NCI-H82 treated with DMSO at 0.1 percent for 48 hours (cell line): ENCODE data around the gene CAP2.
"Not testable (repeated sequence)": the region's sequence is repeated elsewhere in the genome, so short reads cannot be mapped to it uniquely, and the experiment has no call there.

Experiments
- DNase-seq: peaks from one replicate; lab custom pipeline; 2025; ENCODE audit not compliant: unreplicated experiment; lab: John Stamatoyannopoulos, UW

CAP2 gene

DNA sequence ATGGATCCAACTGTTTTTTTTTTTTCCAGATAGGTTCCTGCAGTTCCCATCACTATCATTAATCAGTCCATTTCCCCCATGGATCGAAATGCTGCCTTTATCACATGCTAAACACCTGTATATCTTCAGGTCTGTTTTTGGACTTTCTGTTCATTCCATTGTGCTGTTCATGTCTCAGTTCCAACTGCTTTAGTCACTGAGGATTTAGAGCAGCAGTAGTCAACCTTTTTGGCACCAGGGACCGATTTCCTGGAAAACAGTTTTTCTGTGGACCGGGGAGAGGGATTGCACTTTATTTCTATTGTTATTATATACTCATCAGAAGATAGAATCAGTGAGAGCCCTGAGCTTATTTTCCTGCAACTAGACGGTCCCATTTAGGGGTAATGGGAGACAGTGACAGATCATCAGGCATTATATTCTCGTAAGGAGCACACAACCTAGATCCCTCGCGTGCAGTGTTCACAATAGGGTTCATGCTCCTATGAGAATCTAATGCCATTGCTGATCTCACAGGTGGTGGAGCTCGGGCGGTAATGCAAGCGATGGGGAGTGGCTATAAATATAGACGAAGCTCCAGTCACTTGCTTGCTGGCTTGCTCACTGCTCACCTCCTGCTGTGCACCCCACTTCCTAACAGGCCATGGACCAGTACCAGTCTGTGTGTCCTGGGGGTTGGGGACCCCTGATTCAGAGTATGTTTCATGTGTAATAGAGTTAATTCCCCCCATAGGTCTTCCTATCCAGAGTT, 46.0 kb downstream of the CAP2 start:
- no peak for DNase-seq

DNA sequence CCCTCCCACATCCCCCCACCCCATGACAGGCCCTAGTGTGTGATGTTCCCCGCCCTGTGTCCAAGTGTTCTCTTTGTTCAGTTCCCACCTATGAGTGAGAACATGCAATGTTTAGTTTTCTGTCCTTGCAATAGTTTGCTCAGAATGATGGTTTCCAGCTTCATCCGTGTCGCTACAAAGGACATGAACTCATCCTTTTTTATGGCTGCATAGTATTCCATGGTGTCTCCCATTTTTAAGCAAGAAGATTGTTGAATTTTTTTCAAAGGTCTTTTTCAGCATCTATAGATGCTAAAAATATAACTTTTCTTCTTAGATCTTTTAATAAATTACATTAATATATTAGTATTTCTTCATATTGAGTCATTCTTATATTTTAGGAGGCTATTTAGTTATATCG, 47.4 kb downstream of the CAP2 start:
- not testable (repeated sequence) for DNase-seq

DNA sequence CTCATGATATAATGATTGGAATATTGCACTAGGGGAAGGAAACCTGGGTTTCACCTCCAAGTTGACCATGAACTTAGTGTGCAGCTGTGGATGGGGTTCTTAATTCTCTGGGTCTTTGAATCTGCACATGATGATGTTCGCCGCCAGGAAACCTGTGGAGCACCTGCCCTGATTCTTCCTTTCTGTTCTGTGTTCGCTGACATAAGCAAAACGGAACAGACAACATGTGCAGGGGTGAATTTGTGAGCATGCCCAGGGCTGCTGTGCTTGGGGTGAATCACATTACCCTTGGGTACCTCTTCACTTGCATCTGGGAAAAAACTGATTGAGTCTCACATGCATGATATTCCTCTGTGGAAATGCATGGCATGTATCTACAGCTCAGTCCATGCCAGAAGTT, 48.8 kb downstream of the CAP2 start:
- no peak for DNase-seq

DNA sequence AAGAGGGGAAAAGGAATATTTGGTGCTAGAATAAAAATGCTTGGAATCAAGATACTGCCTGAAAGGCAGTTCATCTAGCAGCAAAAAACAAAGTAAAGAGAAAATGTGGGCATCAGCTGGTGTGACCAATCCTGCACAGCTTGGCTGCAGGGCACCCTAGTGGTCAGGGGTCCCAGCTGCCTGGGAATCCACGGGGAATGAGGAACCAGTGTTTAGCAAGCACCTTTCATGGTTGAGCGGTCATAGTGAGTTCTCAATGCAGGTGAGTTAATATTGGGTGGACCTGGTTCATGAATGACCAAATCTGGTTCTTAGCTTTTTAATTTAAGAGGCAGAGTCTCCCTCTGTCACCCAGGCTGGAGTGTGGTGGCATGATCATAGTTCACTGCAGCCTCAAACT, 53.3 kb downstream of the CAP2 start:
- no peak for DNase-seq

DNA sequence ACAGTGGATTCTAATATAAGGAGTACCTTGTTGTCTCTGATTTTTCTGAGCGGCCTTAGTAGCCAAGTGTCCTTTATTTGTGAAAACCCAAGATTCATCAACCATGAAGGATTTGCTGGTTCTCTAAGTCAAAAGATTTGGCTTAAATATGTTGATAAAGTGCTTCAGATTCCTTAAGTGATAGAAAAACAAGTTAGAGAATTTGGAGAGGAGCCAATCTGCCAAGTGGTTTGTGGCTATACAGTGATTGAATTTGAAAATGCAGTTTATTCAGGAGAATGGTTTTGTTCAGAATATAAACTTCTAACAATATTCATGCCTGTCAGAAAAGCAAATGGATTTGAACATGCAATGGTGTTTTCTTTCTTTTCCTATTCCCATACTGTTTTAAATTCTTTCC, 54.8 kb downstream of the CAP2 start:
- DNase-seq: no peak

DNA sequence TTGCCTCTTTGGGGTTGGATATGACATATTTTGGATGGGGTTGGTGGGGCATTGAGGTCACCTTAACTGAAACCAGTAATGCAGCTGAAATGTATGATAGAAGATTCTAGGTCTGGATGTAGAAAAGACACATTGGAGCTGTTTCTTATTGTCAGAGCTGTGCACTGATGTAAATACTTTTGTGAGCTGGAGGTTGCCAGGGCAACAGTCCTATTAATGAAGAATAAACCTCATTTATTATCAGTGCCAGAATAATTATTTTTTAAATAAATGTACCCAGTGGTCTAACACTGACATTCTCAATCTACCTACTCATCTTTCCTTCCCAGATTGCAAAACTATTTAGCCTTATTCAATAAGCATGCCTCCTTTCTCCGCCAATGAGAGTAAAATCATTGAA, 57.0 kb downstream of the CAP2 start:
- DNase-seq: no peak

DNA sequence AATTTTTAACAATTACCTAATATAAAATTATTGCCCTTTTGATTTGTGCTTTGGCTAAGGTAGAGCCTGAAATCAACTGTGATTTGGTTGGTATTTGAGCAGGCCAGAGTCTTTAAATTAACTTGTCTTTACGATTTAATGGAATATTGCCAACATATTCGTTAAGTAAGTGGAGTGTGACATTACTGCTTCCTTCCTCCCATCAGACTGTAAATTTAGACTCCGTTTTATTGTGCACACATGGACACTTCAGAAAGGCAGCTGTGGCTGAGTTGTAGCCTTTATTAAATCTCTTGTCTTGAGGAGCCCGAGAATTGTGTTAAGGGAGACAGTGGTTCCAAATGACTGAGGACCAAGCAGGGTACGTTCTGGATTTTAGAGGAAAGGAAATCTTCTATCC, 57.4 kb downstream of the CAP2 start:
- no peak for DNase-seq

DNA sequence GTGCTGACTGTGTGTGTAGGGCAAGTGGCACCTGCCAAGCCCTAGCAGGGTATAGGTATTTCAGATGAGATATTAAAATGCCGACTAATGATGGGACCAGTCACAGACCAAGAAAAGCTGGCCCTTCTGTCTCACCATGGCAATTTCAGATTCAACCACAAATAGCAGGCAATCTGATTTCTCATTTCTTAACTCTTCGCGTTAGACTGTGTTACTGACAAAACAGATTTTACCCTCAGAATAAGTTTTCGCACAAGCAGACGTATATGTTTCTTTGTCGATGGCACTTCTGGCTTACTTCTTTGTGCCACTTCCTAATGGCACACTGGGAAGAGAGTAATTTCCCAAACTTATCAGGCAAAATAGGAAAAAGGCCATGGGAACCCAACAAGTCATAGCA, 58.7 kb downstream of the CAP2 start:
- DNase-seq: no peak

DNA sequence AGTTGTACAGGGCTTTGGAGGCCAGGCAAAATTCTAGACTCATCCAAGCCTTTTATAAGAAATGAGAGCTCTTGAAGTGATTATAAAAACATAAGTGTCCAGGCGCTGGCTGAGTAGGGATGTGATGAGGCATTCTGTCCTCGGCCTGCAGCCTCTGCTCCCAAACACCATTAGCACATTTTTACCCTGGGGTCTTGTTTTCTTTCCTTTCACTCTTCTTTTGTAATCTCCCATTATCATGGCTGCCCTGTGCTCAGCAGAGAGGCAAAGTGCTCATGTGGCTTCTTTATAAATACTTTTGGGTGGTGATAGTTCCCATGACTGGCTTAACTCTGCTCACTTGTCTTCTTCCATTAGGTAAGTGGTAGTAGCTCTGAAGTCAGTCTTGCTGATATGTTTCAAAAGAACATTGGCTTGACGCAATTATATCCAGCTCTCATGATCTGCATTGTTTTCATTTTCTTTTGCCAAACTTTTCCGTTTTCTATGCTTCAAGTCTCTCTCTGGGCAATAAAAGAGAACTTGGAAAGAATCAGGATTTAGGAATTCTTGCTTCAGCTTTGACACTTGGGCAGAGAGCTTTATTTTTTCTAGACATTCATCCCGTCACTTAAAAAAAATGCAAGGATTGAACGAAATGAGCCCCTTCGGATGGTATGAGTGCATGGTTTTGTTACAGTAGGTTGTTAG, 61.1 kb downstream of the CAP2 start:
- DNase-seq: no peak

DNA sequence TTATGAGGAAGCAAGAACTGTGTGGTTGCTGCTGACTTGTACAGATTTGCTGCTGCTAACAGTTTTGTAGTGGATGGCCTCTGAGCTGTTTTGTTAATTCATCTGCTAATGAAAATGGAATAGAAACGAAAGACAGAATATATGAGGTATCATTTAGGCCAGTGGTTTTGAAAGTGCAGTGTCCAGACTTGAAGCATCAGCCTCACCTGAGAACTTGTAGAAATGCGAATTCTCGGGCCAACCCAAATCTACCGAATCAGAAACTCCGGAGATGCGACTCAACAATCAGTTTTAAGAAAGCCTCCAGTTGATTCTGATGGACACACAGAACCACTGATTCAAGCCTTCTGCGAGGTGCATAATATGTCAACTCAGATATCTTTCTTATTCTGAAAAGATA, 62.5 kb downstream of the CAP2 start:
- no peak for DNase-seq

DNA sequence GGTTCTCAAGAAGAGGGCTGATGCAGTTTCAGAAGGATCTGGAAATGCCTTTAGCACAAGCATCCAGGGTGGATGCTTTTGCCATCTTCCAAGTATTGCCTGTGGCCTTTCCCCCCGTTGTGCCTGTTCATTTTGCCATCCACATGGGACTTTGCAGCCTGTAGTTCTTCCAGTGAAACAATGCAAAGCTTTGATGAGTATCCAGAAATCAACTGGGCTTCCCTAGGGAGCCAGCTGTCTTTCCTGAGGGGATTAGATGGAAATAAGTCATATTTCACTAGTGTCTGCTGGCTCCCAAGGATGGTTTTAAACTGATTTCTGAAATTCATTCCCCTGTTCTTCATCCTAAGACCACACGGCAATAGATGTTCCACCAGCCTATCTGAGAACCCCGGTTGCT, 63.3 kb downstream of the CAP2 start:
- DNase-seq: no peak

DNA sequence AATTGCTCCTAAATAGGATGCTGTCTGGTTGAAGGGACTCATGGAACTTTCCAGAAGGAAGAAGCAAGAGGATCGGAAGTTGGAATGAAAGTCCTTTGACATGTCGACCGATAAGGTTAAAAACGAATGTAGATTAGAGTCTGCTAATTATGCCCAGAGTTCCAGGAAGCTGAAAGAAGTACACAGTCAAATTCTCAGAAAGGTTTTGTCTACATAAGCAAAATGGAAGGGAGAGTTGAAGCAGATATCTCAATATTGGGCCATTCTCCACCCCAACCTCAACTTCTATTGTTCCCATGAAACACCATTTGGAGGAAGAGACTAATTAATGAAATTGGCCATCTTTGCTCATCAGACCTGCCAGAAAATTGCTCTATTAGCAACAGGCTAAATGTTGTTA, 64.0 kb downstream of the CAP2 start:
- no peak for DNase-seq

DNA sequence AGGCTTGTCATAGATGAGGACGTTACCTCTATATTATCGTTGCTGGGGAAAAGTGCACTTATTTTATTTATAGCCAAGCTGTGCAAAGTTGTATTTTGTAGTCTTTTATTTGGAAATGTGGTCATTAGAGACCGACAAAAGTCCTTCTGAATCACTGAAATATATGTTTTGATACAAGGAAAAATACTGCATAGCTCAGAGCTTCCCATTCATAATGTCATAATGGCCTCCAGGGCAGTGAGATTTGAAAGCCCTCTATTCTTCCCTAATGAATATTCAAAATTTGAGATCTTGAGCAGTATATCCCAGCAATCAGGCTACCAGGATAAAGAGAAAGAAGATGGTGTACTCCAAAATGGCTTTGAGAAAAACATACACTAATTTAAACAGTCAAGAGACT, 64.6 kb downstream of the CAP2 start:
- DNase-seq: no peak

DNA sequence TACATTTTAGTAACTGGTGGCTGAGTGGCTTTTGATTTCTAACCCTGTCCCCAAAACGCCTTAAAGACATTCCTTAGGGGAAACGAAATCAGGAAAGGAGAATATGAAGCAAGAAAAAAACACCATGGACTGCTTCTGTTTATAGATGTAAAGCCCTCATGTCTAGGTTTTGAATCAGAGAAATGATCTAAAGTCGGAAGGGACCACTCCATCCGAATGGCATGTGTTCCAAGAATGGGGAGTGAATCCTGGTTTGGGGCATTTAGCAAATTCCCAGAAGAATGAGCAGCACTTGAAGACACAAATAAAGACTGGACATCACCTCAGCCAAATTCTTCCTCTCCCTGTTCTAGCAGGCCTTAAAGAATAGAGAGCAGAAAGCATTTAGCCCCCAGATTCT, 65.6 kb downstream of the CAP2 start:
- no peak for DNase-seq

DNA sequence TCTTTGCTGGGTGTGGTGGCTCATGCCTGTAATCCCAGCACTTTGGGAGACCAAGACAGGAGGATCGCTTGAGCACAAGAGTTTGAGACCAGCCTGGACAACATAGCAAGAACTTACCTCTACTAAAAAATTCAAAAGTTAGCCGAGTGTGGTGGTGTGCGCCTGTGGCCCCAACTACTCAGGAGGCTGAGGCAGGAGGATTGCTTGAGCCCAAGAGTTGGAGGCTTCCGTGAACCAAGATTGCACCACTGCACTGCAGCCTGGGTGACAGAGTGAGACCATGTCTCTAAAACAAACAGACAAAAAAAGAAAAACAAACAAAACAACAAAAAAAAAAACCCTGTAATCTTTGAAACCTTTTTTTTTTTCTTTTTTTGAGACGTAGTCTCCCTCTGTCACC, 67.5 kb downstream of the CAP2 start:
- no peak for DNase-seq

DNA sequence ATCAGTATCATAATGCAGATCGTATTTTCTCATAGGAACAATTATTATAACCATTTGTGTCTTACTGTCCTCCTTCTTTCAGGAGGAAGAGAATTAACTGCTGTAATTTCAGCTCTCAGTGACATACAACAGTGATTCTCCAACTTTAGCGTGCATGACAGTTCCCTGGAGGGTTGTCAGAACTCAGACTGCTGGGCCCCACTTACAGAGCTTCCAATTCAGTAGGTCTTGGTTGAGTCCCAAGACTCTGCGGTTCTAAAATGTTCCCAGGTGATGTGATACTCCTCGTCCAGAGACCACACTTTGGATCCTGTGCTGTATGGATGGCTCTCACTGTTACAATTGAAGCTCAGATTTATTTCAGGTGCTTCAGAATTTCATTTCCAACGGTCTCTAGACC, 72.8 kb downstream of the CAP2 start:
- DNase-seq: no peak

DNA sequence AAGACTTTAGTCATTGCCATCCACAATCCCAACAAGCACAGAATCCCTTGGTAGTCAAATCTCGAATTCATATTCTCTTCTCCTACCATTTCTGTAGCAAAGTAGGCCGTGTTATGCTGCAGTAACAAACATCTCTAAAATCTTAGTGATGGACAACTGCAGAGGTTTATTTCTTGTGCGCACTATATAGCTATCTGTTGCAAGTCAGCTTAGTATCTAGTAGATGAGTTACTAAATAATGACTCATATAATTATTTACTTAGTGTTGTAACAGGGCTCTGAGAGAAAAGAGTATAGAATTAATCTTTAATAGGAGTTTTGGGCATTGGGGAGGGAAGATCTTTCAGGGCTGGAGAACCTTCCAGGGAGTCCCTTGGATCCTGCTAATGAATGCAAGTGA, 73.3 kb downstream of the CAP2 start:
- no peak for DNase-seq

DNA sequence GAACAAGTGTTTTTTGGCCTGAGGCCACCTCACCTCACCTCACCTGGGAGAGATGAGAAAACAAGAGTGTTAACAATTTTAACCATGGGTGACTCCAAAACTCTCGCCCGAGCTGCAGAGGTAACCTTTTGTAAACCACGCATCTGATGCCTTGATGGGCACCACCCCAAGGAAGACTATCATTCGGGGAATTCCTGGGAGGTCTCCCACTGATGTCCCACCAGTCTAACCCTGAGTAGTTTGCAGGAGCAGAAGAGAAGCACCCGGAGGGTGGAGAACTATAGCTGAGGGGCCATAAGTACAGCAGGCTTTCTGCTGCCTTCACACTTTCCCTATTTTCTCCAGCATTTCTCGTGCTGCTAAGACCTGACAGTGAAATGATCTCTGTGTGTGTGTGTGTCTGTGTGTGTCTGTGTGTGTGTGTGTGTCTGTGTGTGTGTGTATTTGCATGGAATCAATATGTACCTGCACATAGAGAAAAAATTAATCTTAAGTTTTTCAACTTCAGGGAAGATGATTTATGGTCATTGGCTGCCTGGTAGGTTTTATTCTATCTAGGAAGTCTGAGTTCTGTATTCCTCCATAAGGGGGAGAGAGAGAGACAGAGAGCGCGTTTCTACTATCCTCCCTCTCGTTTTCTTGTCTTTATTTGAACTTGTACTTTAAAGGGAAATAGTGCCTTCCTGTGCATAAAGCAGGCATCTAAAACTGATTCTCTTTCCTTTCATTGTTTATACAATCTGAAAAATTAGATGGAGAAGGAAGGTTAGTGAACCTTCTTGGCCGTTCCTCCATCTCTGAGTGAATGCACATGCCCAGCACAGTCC, 75.8 kb downstream of the CAP2 start:
- no peak for DNase-seq

DNA sequence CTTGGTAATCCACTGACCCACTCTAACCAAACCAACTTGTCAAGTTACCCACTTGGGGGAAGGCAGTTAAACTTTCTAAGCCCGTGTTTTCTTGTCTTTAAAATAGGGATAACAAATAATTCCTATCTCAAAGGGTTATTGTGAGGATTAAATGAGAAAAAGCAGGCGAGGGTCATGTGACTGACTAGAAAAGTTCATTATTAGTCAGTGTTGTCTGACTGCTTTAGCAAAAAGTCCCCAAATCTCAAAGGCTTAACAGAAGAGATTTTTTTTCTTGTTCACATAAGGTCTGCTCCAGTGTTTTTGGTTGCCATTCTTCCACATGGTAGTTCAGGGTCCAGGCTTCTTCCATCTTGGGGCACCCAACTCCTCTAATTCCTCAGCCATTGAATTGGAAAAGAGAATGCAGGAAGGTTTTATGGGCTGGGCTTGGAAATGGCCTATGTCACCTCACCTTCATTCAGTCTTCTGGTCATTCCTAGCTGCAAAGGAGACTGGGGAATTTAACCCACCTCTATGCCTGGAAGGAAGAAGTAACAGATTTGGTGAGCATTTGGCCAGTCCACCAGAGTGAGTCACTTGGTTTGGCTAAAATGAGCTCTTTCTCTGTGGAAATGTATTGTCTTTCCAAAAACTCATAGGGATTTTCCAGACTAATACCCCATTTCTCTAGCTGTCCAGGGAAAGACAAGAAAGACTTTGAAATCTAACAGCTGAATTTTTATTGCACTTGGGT, 77.0 kb downstream of the CAP2 start:
- no peak for DNase-seq

DNA sequence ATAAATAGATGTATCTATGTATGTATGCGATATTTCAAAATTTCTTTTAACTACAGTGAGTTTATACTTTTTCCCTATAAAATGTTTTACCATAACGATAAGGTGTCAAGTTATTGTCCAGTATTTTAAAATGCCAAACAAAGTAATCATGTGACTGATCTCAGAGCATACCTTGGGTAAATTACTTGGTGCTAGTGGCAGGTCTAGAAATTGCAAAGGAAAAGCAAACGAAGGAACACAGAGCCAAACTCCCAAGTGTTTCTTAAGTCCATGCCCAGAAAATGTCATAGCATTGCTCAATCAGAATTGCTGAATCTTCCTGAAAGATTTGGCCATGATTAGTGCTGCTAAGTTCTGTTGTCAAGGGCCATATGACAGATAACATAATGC, 77.5 kb downstream of the CAP2 start:
- DNase-seq: no peak

DNA sequence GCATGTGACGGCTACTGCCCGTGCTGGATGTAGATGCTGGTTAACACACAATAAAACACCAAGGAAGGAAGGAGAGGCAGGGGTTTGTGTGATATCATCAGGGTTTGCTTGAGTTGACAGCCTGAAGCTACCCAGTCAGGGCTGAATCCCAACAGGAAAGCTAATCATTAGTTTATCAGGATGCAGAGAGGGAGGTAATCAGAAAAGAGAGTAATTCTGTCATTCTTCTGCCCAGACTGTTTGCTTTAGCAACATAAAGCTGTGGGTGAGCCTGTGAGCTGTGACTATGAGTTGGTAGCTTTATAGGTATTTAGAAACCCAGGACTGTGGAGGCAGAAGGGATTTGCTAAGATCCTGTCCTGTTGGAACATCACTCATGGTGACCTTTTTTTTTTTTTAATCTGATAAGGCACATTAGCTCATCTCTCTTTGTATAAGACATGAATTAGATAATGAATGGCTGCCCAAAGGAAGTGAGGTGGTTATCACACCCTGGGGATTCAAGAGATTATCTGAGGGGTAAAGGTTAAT, 79.3 kb downstream of the CAP2 start:
- peak; percentile 80 for DNase-seq
